B cell (primary cell): ENCODE results near the gene DDX54. TPM values are rescaled to one million over a fixed set of nuclear protein-coding genes. Genes with fewer than 3 reads are reported as not detected.

Experiments used
- ATAC-seq: fragments of 200-7000 bp; cut with Tn5 transposase; one replicate; pipeline ENCODE4 v1.10.0; 2021; ENCODE audit warnings: low read depth, mild to moderate bottlenecking, moderate number of reproducible peaks, moderate library complexity
- CTCF ChIA-PET: fragments of 350-600 bp; sonication (Branson Sonifier 250); formaldehyde crosslinking; loops from one replicate; lab custom pipeline; 2021; ENCODE audit warnings: antibody characterized with exemption, inconsistent platforms; lab: Charles Lee
- POLR2A ChIA-PET: fragments of 350-600 bp; sonication (Branson Sonifier 250); formaldehyde crosslinking; loops from one replicate; lab custom pipeline; 2021; ENCODE audit warnings: antibody characterized with exemption; lab: Charles Lee
- DNase-seq: peaks from one replicate; pipeline ENCODE4 v3.0.0; 2013
- H2AFZ ChIP-seq: 2 replicates; pipeline ENCODE4 v1.6.1; 2012; ENCODE audit warnings: mild to moderate bottlenecking, low read depth, low read length; ENCODE audit not compliant: insufficient read depth, poor library complexity, severe bottlenecking
- H3K27ac ChIP-seq, 2 donors: 1 replicate in 1 of 2; 2 replicates in 1 of 2; pipeline ENCODE4 v1.5.1; 2012 to 2013; ENCODE audit warnings: low read length in 2 of 2, mild to moderate bottlenecking in 2 of 2, moderate library complexity in 1 of 2
- H3K27me3 ChIP-seq, 4 experiments: fragments of 200-600 bp in 1 of 4; sonication (generic) in 1 of 4; replicated peaks in 1 of 4; 1 replicate in 2 of 4; 2 replicates in 2 of 4; pipeline versions ENCODE4 v1.6.1 to v1.7.0; 2013 to 2016; ENCODE audit warnings: low read length in 3 of 4, mild to moderate bottlenecking in 2 of 4, mixed read lengths in 1 of 4, moderate library complexity in 1 of 4; ENCODE audit not compliant: insufficient read depth in 4 of 4, control insufficient read depth in 3 of 4; ENCODE audit errors: control extremely low read depth in 1 of 4
- H3K36me3 ChIP-seq, 2 experiments: replicated peaks in 1 of 2; 1 replicate in 1 of 2; 2 replicates in 1 of 2; pipeline versions ENCODE4 v1.6.1 to v1.7.1; 2013; ENCODE audit warnings: low read length in 1 of 2; ENCODE audit not compliant: insufficient read depth in 2 of 2, control insufficient read depth in 1 of 2; ENCODE audit errors: control extremely low read depth in 1 of 2, extremely low read depth in 1 of 2
- H3K4me1 ChIP-seq, 2 donors: fragments of 200-600 bp in 1 of 2; sonication (generic) in 1 of 2; 1 replicate in 1 of 2; 2 replicates in 1 of 2; pipeline versions ENCODE4 v1.5.1 to v1.6.1; 2013 to 2017; ENCODE audit warnings: low read length in 2 of 2; ENCODE audit not compliant: control insufficient read depth in 2 of 2, insufficient read depth in 2 of 2
- H3K4me2 ChIP-seq: replicated peaks from 2 replicates; pipeline ENCODE3; 2012; ENCODE audit warnings: mild to moderate bottlenecking, low read depth, low read length; ENCODE audit not compliant: poor library complexity, severe bottlenecking
- H3K4me3 ChIP-seq, 5 experiments: fragments of 200-600 bp in 1 of 5; sonication (generic) in 1 of 5; 1 replicate in 3 of 5; 2 replicates in 2 of 5; pipeline versions ENCODE4 v1.5.1 to v1.7.0; 2011 to 2016; ENCODE audit warnings: low read length in 4 of 5, mild to moderate bottlenecking in 4 of 5, low read depth in 2 of 5, control low read depth in 1 of 5, moderate library complexity in 1 of 5; ENCODE audit not compliant: insufficient read depth in 1 of 5; ENCODE audit errors: control extremely low read depth in 1 of 5, extremely low read depth in 1 of 5
- H3K79me2 ChIP-seq: fragments of 200-600 bp; sonication (generic); one replicate; pipeline ENCODE4 v1.6.0; 2016; ENCODE audit warnings: low read length; ENCODE audit not compliant: control insufficient read depth, insufficient read depth
- H3K9ac ChIP-seq: fragments of 200-600 bp; sonication (generic); 2 replicates; pipeline ENCODE4 v1.6.1; 2017; ENCODE audit warnings: mild to moderate bottlenecking, low read length, moderate library complexity
- H3K9me3 ChIP-seq, 3 donors: one replicate each; pipeline versions ENCODE4 v1.6.1 to v1.7.1; 2013; ENCODE audit warnings: low read length in 2 of 3; ENCODE audit not compliant: control insufficient read depth in 2 of 3, insufficient read depth in 1 of 3; ENCODE audit errors: control extremely low read depth in 1 of 3
- H4K20me1 ChIP-seq: 2 replicates; pipeline ENCODE4 v1.6.0; 2012; ENCODE audit warnings: mild to moderate bottlenecking, low read length; ENCODE audit not compliant: insufficient read depth, control insufficient read depth, poor library complexity, severe bottlenecking
- H3K27ac Mint-ChIP-seq: one replicate; pipeline ENCODE4 v1.8.0; 2021; ENCODE audit warnings: mixed read lengths
- H3K27me3 Mint-ChIP-seq: one replicate; pipeline ENCODE4 v1.8.0; 2021; ENCODE audit warnings: mixed read lengths
- H3K4me1 Mint-ChIP-seq: one replicate; pipeline ENCODE4 v1.8.0; 2021; ENCODE audit warnings: mixed read lengths
- H3K4me3 Mint-ChIP-seq: one replicate; pipeline ENCODE4 v1.8.0; 2021; ENCODE audit warnings: mixed read lengths
- H3K9me3 Mint-ChIP-seq: one replicate; pipeline ENCODE4 v1.8.0; 2022; ENCODE audit warnings: mixed read lengths; ENCODE audit not compliant: insufficient read depth
- EZH2 ChIP-seq: IDR thresholded peaks from 2 replicates; pipeline ENCODE4 v1.6.1; 2012; ENCODE audit warnings: borderline replicate concordance, low read depth, mild to moderate bottlenecking, moderate library complexity, low read length; ENCODE audit not compliant: insufficient read depth, poor library complexity, severe bottlenecking
- WGBS: methylation state at CpG from one replicate; pipeline ENCODE4 v1.1.5; 2013; ENCODE audit warnings: missing lambda C conversion rate; ENCODE audit not compliant: insufficient coverage; 5-methylcytosine and 5-hydroxymethylcytosine counted together
- intact Hi-C: fragments of 100-400 bp; cut with micrococcal nuclease; formaldehyde crosslinking; loops from one replicate; pipeline ENCODE4 v1.10.0; 2022
- polyA plus RNA-seq: library from polyadenylated mRNA; depleted of rRNA; stranded (reverse); fragments of >200 nt; gene quantifications from 2 replicates; pipeline ENCODE4 v1.2.3, GENCODE V29; 2012
- total RNA-seq, 2 donors: library from RNA; stranded (reverse); fragments of 120-200 nt in 1 of 2; gene quantifications; 1 replicate in 1 of 2; 2 replicates in 1 of 2; pipeline versions ENCODE4 v1.2.3 to v1.2.4, GENCODE V29; 2013 to 2022
- TF ChIP-seq, protein P1 (sequence below): fragments of 200-600 bp; IDR thresholded peaks from one replicate; pipeline ENCODE4 v1.8.0; 2022; ENCODE audit warnings: antibody characterized with exemption, mild to moderate bottlenecking

The DDX54 gene
- total and polyA plus RNA-seq, 2 donors (not counting 1 experiment from before 2014, with no cell fraction given), result 55.4 to 101 TPM

DNA sequence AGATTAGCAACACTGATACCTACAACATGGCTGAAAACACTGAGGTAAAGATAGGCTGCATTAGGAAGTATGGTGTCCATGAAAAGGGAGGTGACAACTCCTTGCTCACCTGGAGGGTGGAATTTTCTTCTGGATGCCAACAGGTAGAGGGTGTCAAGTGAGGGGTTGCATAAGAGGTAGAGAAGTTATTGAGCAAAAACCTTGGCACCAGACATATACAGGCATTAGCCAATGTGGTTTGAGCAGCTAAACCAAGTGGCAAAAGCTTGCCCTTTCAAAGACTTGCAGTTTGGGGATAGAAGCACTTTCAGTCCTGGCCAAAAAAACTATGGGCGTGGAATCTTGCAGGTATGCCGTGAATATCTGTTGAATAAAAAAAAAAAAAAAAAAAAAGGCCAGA is 4.1 kb upstream of the DDX54 start:
- no peak overlapping the region for H3K9ac ChIP-seq
- H3K4me2 ChIP-seq, result no peak overlapping the region
- no peak overlapping the region for H3K27ac ChIP-seq
- H3K4me1 Mint-ChIP-seq, result peaks cover 25% of the 10 kb centered on the region
- ATAC-seq, result no peak
- DNase-seq, result no peak
- no peaks in the 10 kb centered on the region for H3K9me3 Mint-ChIP-seq
- peaks cover 7 to 23% of the 10 kb centered on the region in 2 experiments for H3K36me3 ChIP-seq
- H2AFZ ChIP-seq, result no peak overlapping the region
- TF ChIP-seq, protein P1, sequence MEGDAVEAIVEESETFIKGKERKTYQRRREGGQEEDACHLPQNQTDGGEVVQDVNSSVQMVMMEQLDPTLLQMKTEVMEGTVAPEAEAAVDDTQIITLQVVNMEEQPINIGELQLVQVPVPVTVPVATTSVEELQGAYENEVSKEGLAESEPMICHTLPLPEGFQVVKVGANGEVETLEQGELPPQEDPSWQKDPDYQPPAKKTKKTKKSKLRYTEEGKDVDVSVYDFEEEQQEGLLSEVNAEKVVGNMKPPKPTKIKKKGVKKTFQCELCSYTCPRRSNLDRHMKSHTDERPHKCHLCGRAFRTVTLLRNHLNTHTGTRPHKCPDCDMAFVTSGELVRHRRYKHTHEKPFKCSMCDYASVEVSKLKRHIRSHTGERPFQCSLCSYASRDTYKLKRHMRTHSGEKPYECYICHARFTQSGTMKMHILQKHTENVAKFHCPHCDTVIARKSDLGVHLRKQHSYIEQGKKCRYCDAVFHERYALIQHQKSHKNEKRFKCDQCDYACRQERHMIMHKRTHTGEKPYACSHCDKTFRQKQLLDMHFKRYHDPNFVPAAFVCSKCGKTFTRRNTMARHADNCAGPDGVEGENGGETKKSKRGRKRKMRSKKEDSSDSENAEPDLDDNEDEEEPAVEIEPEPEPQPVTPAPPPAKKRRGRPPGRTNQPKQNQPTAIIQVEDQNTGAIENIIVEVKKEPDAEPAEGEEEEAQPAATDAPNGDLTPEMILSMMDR, result no peak
- no peak for TF ChIP-seq EZH2
- peaks cover 2% of the 10 kb centered on the region for H4K20me1 ChIP-seq
- no peak overlapping the region for H3K4me3 ChIP-seq
- H3K79me2 ChIP-seq, result peaks cover 36% of the 10 kb centered on the region
- H3K27ac Mint-ChIP-seq, result no peak overlapping the region
- no peak overlapping the region for H3K4me3 Mint-ChIP-seq
- CTCF ChIA-PET, result interaction anchor here (0.6 to 1.1 kb wide), 3 partner anchors 8 to 235 kb away, joined by 3 read pairs; no protein-coding TSS in a partner anchor
- H3K9me3 ChIP-seq, result no peaks in the 10 kb centered on the region
- H3K27me3 ChIP-seq, result no peaks in the 10 kb centered on the region
- WGBS, result 100% methylated on average over 1 of the region's 2 CpGs
- peaks cover 16 to 19% of the 10 kb centered on the region in 2 donors for H3K4me1 ChIP-seq
- POLR2A ChIA-PET, result interaction anchor here (0.8 kb wide), 1 partner anchor 19 kb away, joined by 5 read pairs; no protein-coding TSS in a partner anchor
- no peaks in the 10 kb centered on the region for H3K27me3 Mint-ChIP-seq
- intact Hi-C loops, result loop anchor here (5.0 kb wide), 1 partner anchor 207 kb away; no protein-coding TSS in a partner anchor

DNA sequence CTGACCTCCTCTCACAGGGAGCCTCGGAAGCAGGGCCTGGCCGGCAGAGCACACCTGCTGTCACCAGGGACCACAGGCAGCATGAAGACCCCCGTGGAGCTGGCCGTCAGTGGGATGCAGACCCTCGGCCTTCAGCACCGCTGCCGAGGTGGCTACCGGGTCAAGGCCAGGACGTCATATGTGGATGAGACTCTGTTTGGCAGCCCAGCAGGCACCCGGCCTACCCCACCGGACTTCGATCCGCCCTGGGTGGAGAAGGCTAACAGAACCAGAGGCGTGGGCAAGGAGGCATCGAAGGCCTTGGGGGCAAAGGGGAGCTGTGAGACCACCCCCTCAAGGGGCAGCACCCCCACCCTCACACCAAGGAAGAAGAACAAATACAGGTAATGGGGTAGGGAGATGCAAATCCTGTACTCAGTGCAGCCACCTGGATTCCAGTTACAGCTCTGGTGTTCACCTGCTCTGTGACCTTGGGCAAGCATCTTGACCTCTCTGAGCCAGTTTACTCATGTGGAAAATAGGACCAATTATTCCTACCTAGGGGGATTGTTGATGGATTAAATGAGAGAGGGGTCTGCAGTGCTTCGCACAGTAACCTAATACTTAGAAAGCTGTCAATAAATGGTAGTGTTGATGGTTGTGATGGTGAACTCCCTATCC is 1.5 kb upstream of the DDX54 start:
- Histone ChIP-seq H3K36me3 (peaks cover 5 to 23% of the 10 kb centered on the region in 2 experiments), H3K4me3 (no peak overlapping the region), H3K9ac (peak overlapping the region; percentile 92), H3K4me2 (peak overlapping the region; percentile 93), H3K9me3 (no peaks in the 10 kb centered on the region), H3K4me1 (peaks cover 25 to 34% of the 10 kb centered on the region in 2 donors), H2AFZ (no peak overlapping the region), H3K27ac (no peak overlapping the region), H4K20me1 (peaks cover 22% of the 10 kb centered on the region), H3K27me3 (no peaks in the 10 kb centered on the region), H3K79me2 (peaks cover 61% of the 10 kb centered on the region)
- CTCF ChIA-PET, result interaction anchor here (0.9 to 3.3 kb wide), 11 partner anchors 8 to 137 kb away, joined by 3 to 15 read pairs (median 3); no protein-coding TSS in a partner anchor
- POLR2A ChIA-PET, result interaction anchor here (0.6 to 0.8 kb wide), 2 partner anchors 21 to 40 kb away, joined by 3 to 4 read pairs; no protein-coding TSS in a partner anchor
- Mint-ChIP-seq H3K27me3 (no peaks in the 10 kb centered on the region), H3K27ac (peak overlapping the region; percentile 90), H3K9me3 (no peaks in the 10 kb centered on the region), H3K4me3 (peak overlapping the region; percentile 95), H3K4me1 (peaks cover 38% of the 10 kb centered on the region)
- WGBS, result 94% methylated on average over 10 of the region's 16 CpGs
- intact Hi-C loops, result loop anchor here (5.0 kb wide), 1 partner anchor 204 kb away; no protein-coding TSS in a partner anchor
- ATAC-seq, result no peak
- DNase-seq, result no peak
- TF ChIP-seq, protein P1, result no peak
- no peak for TF ChIP-seq EZH2
